ENCODE results near the gene UAP1. TPM values are rescaled to one million over a fixed set of nuclear protein-coding genes. Genes with fewer than 3 reads are reported as not detected.
"Not testable (repeated sequence)": the region's sequence is repeated elsewhere in the genome, so short reads cannot be mapped to it uniquely, and the experiment has no call there.

Gene UAP1
- total RNA-seq, 1 donor from 2014 or later: 55.4 TPM

- TF ChIP-seq, protein P1, sequence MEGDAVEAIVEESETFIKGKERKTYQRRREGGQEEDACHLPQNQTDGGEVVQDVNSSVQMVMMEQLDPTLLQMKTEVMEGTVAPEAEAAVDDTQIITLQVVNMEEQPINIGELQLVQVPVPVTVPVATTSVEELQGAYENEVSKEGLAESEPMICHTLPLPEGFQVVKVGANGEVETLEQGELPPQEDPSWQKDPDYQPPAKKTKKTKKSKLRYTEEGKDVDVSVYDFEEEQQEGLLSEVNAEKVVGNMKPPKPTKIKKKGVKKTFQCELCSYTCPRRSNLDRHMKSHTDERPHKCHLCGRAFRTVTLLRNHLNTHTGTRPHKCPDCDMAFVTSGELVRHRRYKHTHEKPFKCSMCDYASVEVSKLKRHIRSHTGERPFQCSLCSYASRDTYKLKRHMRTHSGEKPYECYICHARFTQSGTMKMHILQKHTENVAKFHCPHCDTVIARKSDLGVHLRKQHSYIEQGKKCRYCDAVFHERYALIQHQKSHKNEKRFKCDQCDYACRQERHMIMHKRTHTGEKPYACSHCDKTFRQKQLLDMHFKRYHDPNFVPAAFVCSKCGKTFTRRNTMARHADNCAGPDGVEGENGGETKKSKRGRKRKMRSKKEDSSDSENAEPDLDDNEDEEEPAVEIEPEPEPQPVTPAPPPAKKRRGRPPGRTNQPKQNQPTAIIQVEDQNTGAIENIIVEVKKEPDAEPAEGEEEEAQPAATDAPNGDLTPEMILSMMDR (IDR thresholded peaks at IDR 0.05; ENCODE audit: insufficient read depth, low read length, poor library complexity, severe bottlenecking): no peak
- no peak for DNase-seq (ENCODE audit: low read depth)
- Histone ChIP-seq H3K36me3 (ENCODE audit: control insufficient read depth, insufficient read depth, low read length) (no peaks in the 10 kb centered on the region), H3K27me3 (ENCODE audit: control insufficient read depth, insufficient read depth, low read length) (no peaks in the 10 kb centered on the region), H3K4me3 (ENCODE audit: low read depth, low read length) (no peak overlapping the region)
These were observed 16.7 kb downstream of the UAP1 start for GRCh38 chr1:162578071-162578700.

- TF ChIP-seq, protein P1 (IDR thresholded peaks at IDR 0.05; ENCODE audit: insufficient read depth, low read length, poor library complexity, severe bottlenecking): no peak
- no peaks in the 10 kb centered on the region for H3K27me3 ChIP-seq (ENCODE audit: control insufficient read depth, insufficient read depth, low read length)
- no peaks in the 10 kb centered on the region for H3K36me3 ChIP-seq (ENCODE audit: control insufficient read depth, insufficient read depth, low read length)
- DNase-seq (ENCODE audit: low read depth): no peak
- H3K4me3 ChIP-seq (ENCODE audit: low read depth, low read length): no peak overlapping the region
These were observed 17.4 kb downstream of the UAP1 start for GRCh38 chr1:162578936-162579335.

DNA sequence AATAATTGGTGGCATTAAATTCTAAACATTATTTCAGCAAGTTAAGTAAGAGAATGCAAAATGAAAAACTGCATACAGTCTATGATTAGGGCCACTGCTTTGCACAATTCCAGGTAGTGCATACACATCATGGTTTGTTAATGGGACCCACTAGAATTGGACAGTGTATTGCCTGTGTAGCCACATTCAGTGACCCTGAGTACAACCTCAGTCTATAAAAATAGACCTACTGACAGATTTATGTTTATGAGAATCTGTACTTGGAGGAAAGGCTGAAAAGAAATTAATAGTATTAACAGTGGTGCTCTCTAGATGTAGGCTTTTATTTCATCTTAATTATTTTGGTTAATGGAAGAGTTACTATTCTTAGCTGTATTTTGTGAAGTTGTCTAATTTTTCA is 18.8 kb downstream of the UAP1 start:
- Histone ChIP-seq H3K27me3 (ENCODE audit: control insufficient read depth, insufficient read depth, low read length) (no peaks in the 10 kb centered on the region), H3K36me3 (ENCODE audit: control insufficient read depth, insufficient read depth, low read length) (no peaks in the 10 kb centered on the region), H3K4me3 (ENCODE audit: low read depth, low read length) (no peak overlapping the region)
- no peak for DNase-seq (ENCODE audit: low read depth)
- TF ChIP-seq, protein P1 (IDR thresholded peaks at IDR 0.05; ENCODE audit: insufficient read depth, low read length, poor library complexity, severe bottlenecking): no peak

- not testable (repeated sequence) for H3K36me3 ChIP-seq (ENCODE audit: control insufficient read depth, insufficient read depth, low read length)
These were observed 21.4 kb downstream of the UAP1 start for GRCh38 chr1:162582901-162583300.

GRCh38 chr1:162585101-162585500 is 23.6 kb downstream of the UAP1 start:
- not testable (repeated sequence) for H3K4me3 ChIP-seq (ENCODE audit: low read depth, low read length); DNase-seq (ENCODE audit: low read depth); H3K27me3 ChIP-seq (ENCODE audit: control insufficient read depth, insufficient read depth, low read length); H3K36me3 ChIP-seq (ENCODE audit: control insufficient read depth, insufficient read depth, low read length)

More at GRCh38 chr1:162582901-162583300, 21.4 kb downstream of the UAP1 start:
- H3K4me3 ChIP-seq (ENCODE audit: low read depth, low read length); H3K27me3 ChIP-seq (ENCODE audit: control insufficient read depth, insufficient read depth, low read length); DNase-seq (ENCODE audit: low read depth): not testable (repeated sequence)

DNA sequence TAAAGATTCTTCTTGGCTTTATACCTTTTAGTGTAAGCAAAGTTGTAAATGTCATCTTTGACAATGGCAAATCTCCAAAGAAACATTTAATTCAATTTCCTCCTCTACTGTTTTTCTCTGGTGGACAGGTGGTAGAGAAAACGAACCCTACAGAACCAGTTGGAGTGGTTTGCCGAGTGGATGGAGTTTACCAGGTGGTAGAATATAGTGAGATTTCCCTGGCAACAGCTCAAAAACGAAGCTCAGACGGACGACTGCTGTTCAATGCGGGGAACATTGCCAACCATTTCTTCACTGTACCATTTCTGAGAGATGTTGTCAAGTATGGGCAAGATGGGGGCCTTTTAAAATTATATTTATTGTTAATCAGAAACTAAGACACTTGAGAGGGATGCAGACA is 25.8 kb downstream of the UAP1 start:
- TF ChIP-seq, protein P1 (IDR thresholded peaks at IDR 0.05; ENCODE audit: insufficient read depth, low read length, poor library complexity, severe bottlenecking): no peak
- DNase-seq (ENCODE audit: low read depth): no peak
- Histone ChIP-seq H3K4me3 (ENCODE audit: low read depth, low read length) (no peak overlapping the region), H3K27me3 (ENCODE audit: control insufficient read depth, insufficient read depth, low read length) (no peaks in the 10 kb centered on the region), H3K36me3 (ENCODE audit: control insufficient read depth, insufficient read depth, low read length) (peaks cover 1% of the 10 kb centered on the region)

DNA sequence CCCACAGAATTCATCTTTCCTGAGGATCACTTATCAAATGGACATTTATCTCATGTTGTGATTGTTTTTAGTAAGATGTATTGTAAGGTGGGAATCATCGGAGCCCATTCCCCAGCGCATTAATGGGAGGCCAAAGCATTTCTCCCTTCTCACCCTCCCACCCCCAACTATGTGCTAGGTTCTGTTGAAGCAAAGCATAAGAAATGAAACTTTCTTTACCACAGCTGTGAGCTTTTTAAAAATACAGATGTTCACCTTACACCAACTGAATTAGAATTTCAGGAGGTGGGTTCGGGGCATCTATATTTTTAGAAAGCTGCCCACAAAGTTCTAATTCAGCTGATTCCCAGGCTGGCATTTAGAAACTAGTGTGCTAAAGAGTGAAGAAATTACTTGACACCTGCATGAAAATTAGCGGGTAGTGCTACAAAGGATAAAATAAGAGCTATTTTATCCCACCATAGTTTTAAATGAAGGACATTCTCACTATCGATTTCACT is 26.3 kb downstream of the UAP1 start:
- TF ChIP-seq, protein P1 (IDR thresholded peaks at IDR 0.05; ENCODE audit: insufficient read depth, low read length, poor library complexity, severe bottlenecking): no peak
- no peak for DNase-seq (ENCODE audit: low read depth)
- peaks cover 1% of the 10 kb centered on the region for H3K36me3 ChIP-seq (ENCODE audit: control insufficient read depth, insufficient read depth, low read length)
- no peaks in the 10 kb centered on the region for H3K27me3 ChIP-seq (ENCODE audit: control insufficient read depth, insufficient read depth, low read length)
- no peak overlapping the region for H3K4me3 ChIP-seq (ENCODE audit: low read depth, low read length)

All from kidney epithelial cell (primary cell).